ENCODE results near the gene CIDEC. TPM values are rescaled to one million over a fixed set of nuclear protein-coding genes. Genes with fewer than 3 reads are reported as not detected.
"Not testable (repeated sequence)": the region's sequence is repeated elsewhere in the genome, so short reads cannot be mapped to it uniquely, and the experiment has no call there.

CIDEC gene
- total RNA-seq, 2 experiments from 2014 or later = not detected

DNA sequence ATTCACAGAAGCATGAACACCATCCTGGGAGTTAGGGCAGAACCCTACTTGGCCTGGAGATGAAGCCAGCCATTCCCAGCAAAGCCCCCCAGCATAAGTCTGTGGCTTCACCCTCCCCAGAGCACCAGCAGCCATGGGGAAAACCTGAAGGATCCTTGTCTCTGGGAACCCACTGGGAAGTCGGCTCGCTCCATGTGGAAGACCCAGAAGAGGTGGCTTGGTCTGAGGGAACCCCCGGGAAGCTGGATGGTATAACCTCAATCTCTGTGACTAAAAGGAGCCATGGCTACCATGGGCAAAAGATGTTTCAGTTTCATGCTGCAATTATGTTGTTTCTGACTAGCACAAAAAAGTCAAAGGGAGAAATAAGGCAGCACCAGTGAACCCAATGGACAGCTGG, 24.5 kb downstream of the CIDEC start:
- peaks cover 5% of the 10 kb centered on the region for H3K27me3 Mint-ChIP-seq
- no peak for TF ChIP-seq CTCF (IDR thresholded peaks at IDR 0.05)
- no peaks in the 10 kb centered on the region for H3K9me3 Mint-ChIP-seq
- H3K36me3 ChIP-seq (ENCODE audit: insufficient read depth, low read length) = no peaks in the 10 kb centered on the region
- H3K9me3 ChIP-seq (ENCODE audit: control insufficient read depth in 1 of 2, insufficient read depth in 1 of 2, low read length in 2 of 2) = no peaks in the 10 kb centered on the region
- ATAC-seq (ENCODE audit: poor library complexity) (no peak), DNase-seq (no peak)
- no peak overlapping the region for H3K4me3 ChIP-seq (ENCODE audit: low read length)
- H3K27me3 ChIP-seq (ENCODE audit: control insufficient read depth in 1 of 2, insufficient read depth in 2 of 2, low read length in 2 of 2) = no peaks in the 10 kb centered on the region
- no peak overlapping the region for H3K4me3 Mint-ChIP-seq
- no peaks in the 10 kb centered on the region for H3K36me3 Mint-ChIP-seq (ENCODE audit: low read depth)
- H3K27ac Mint-ChIP-seq = no peak overlapping the region
- POLR2A ChIA-PET = no interaction called here
- CTCF ChIA-PET = no interaction called here
- no peak overlapping the region for H3K27ac ChIP-seq (ENCODE audit: low read depth in 1 of 2, low read length in 2 of 2)
- H3K4me1 Mint-ChIP-seq (ENCODE audit: low read depth) = peaks cover 4% of the 10 kb centered on the region
- H3K4me1 ChIP-seq (ENCODE audit: insufficient read depth, low read length) = no peaks in the 10 kb centered on the region
- intact Hi-C loops (cut with DNase I, micrococcal nuclease) = no loop called here

GRCh38 chr3:9854291-9854940, 25.6 kb downstream of the CIDEC start:
- intact Hi-C loops (cut with DNase I, micrococcal nuclease) = loop anchor here in 1 of 2 experiments (5.0 kb wide), 1 partner anchor 93 kb away; no protein-coding TSS in a partner anchor
- H3K27ac ChIP-seq (ENCODE audit: low read depth in 1 of 2, low read length in 2 of 2); H3K4me3 Mint-ChIP-seq; ATAC-seq (ENCODE audit: poor library complexity); CTCF ChIA-PET; H3K36me3 ChIP-seq (ENCODE audit: insufficient read depth, low read length); H3K4me1 Mint-ChIP-seq (ENCODE audit: low read depth); H3K27me3 Mint-ChIP-seq; H3K9me3 ChIP-seq (ENCODE audit: control insufficient read depth in 1 of 2, insufficient read depth in 1 of 2, low read length in 2 of 2); H3K4me3 ChIP-seq (ENCODE audit: low read length); H3K27me3 ChIP-seq (ENCODE audit: control insufficient read depth in 1 of 2, insufficient read depth in 2 of 2, low read length in 2 of 2); H3K4me1 ChIP-seq (ENCODE audit: insufficient read depth, low read length); H3K36me3 Mint-ChIP-seq (ENCODE audit: low read depth); H3K9me3 Mint-ChIP-seq; DNase-seq; POLR2A ChIA-PET; H3K27ac Mint-ChIP-seq: not testable (repeated sequence)

DNA sequence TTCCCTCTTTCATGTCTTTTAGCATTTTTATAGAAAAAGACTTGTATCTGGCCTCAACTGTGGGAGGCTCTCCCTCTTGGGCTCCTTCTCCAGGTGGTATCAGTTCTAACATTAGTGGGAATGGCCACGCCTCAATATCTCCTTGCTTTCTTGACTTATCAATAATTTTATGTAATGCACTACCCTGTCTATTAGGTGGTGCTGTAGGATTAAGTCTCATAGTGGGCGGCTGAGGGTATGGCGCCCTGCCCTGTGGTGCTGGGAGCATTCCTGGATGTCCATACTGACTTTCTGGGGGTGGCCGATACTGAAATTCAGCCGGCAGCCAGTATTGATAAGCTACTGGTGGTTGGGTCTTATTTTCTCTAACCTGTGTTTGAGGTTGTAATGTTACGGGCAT, 27.5 kb downstream of the CIDEC start:
- H3K4me1 ChIP-seq (ENCODE audit: insufficient read depth, low read length) = no peaks in the 10 kb centered on the region
- Mint-ChIP-seq H3K27me3 (peaks cover 5% of the 10 kb centered on the region), H3K4me3 (no peak overlapping the region), H3K36me3 (ENCODE audit: low read depth) (no peaks in the 10 kb centered on the region), H3K4me1 (ENCODE audit: low read depth) (peaks cover 4% of the 10 kb centered on the region), H3K27ac (no peak overlapping the region), H3K9me3 (no peaks in the 10 kb centered on the region)
- ATAC-seq (ENCODE audit: poor library complexity) = no peak
- H3K36me3 ChIP-seq (ENCODE audit: insufficient read depth, low read length) = no peaks in the 10 kb centered on the region
- no peak for DNase-seq
- no peak overlapping the region for H3K27ac ChIP-seq (ENCODE audit: low read depth in 1 of 2, low read length in 2 of 2)
- no peak for TF ChIP-seq CTCF (IDR thresholded peaks at IDR 0.05)
- intact Hi-C loops (cut with DNase I, micrococcal nuclease) = loop anchor here in 1 of 2 experiments (5.0 kb wide), 1 partner anchor 95 kb away; no protein-coding TSS in a partner anchor
- ChIA-PET POLR2A (interaction anchor here (1.6 kb wide), 1 partner anchor 39 kb away, joined by 5 read pairs; no protein-coding TSS in a partner anchor), CTCF (no interaction called here)
- H3K4me3 ChIP-seq (ENCODE audit: low read length) = no peak overlapping the region
- no peaks in the 10 kb centered on the region for H3K9me3 ChIP-seq (ENCODE audit: control insufficient read depth in 1 of 2, insufficient read depth in 1 of 2, low read length in 2 of 2)
- no peaks in the 10 kb centered on the region for H3K27me3 ChIP-seq (ENCODE audit: control insufficient read depth in 1 of 2, insufficient read depth in 2 of 2, low read length in 2 of 2)

DNA sequence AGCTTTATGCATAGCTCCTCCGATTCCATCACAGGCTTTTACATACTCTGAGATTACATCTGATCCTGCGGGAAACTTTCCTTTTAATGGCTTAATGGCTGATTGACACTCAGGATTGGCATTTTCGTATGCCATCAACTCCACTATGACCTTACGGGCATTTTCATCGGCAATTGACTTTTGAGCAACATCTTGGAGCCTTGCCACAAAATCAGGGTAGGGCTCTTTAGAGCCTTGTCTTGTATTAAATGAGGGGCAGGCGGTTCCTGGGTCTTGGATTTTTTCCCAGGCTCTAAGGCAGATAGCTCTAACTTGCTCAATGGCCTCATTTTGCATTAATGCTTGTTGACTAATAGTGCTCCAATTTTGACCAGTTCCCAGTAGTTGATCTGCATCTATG, 28.1 kb downstream of the CIDEC start:
- H3K9me3 ChIP-seq (ENCODE audit: control insufficient read depth in 1 of 2, insufficient read depth in 1 of 2, low read length in 2 of 2); H3K4me3 ChIP-seq (ENCODE audit: low read length); ATAC-seq (ENCODE audit: poor library complexity); DNase-seq; H3K36me3 ChIP-seq (ENCODE audit: insufficient read depth, low read length); H3K27ac Mint-ChIP-seq; H3K9me3 Mint-ChIP-seq; H3K4me1 ChIP-seq (ENCODE audit: insufficient read depth, low read length); H3K27me3 ChIP-seq (ENCODE audit: control insufficient read depth in 1 of 2, insufficient read depth in 2 of 2, low read length in 2 of 2); H3K4me3 Mint-ChIP-seq; H3K4me1 Mint-ChIP-seq (ENCODE audit: low read depth); H3K27ac ChIP-seq (ENCODE audit: low read depth in 1 of 2, low read length in 2 of 2); H3K36me3 Mint-ChIP-seq (ENCODE audit: low read depth); H3K27me3 Mint-ChIP-seq: not testable (repeated sequence)
- CTCF ChIA-PET = interaction anchor here (0.5 kb wide), 1 partner anchor 471 kb away, joined by 4 read pairs; no protein-coding TSS in a partner anchor
- POLR2A ChIA-PET = interaction anchor here (1.6 kb wide), 1 partner anchor 39 kb away, joined by 5 read pairs; no protein-coding TSS in a partner anchor
- intact Hi-C loops (cut with DNase I, micrococcal nuclease) = loop anchor here in 1 of 2 experiments (5.0 kb wide), 1 partner anchor 95 kb away; no protein-coding TSS in a partner anchor

GRCh38 chr3:9851383-9851782, 28.7 kb downstream of the CIDEC start:
- H3K4me1 ChIP-seq (ENCODE audit: insufficient read depth, low read length); H3K36me3 ChIP-seq (ENCODE audit: insufficient read depth, low read length); H3K9me3 ChIP-seq (ENCODE audit: control insufficient read depth in 1 of 2, insufficient read depth in 1 of 2, low read length in 2 of 2); POLR2A ChIA-PET; DNase-seq; CTCF ChIA-PET; H3K36me3 Mint-ChIP-seq (ENCODE audit: low read depth); H3K4me3 ChIP-seq (ENCODE audit: low read length); H3K27me3 ChIP-seq (ENCODE audit: control insufficient read depth in 1 of 2, insufficient read depth in 2 of 2, low read length in 2 of 2); H3K9me3 Mint-ChIP-seq; H3K4me3 Mint-ChIP-seq; H3K27me3 Mint-ChIP-seq; H3K4me1 Mint-ChIP-seq (ENCODE audit: low read depth); H3K27ac ChIP-seq (ENCODE audit: low read depth in 1 of 2, low read length in 2 of 2); H3K27ac Mint-ChIP-seq; ATAC-seq (ENCODE audit: poor library complexity): not testable (repeated sequence)
- intact Hi-C loops (cut with DNase I, micrococcal nuclease) = loop anchor here in 1 of 2 experiments (5.0 kb wide), 1 partner anchor 96 kb away; no protein-coding TSS in a partner anchor

Data from CD4-positive, alpha-beta T cell (primary cell).